ENCODE data around the gene ATP2A3.

DNA sequence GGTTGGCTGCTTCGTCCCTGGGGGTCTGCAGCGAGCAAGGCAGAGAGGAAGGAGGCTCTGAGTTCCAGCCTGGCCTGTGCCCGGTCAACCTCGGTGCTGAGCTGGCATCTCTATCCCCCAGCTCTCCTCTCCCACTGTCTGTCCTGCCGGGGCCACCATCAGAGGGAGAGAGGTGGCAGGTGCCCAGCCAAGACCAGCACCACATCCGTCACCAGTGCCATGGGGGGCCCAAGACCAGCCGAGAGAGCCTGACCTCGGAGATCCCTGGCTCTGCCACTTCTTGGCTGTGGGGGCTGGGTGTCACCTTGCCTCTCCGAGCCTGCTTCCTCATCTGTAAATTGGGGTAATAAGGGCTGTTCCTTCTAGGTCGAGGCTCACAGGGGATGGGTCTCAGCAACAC lies 47.4 kb downstream of the ATP2A3 start:
- TF ChIP-seq, protein P1, sequence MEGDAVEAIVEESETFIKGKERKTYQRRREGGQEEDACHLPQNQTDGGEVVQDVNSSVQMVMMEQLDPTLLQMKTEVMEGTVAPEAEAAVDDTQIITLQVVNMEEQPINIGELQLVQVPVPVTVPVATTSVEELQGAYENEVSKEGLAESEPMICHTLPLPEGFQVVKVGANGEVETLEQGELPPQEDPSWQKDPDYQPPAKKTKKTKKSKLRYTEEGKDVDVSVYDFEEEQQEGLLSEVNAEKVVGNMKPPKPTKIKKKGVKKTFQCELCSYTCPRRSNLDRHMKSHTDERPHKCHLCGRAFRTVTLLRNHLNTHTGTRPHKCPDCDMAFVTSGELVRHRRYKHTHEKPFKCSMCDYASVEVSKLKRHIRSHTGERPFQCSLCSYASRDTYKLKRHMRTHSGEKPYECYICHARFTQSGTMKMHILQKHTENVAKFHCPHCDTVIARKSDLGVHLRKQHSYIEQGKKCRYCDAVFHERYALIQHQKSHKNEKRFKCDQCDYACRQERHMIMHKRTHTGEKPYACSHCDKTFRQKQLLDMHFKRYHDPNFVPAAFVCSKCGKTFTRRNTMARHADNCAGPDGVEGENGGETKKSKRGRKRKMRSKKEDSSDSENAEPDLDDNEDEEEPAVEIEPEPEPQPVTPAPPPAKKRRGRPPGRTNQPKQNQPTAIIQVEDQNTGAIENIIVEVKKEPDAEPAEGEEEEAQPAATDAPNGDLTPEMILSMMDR (IDR thresholded peaks at IDR 0.05; ENCODE audit: insufficient read depth, low read depth, low read length): no peak
- TF ChIP-seq EZH2 (IDR thresholded peaks at IDR 0.05; ENCODE audit: insufficient read depth, low read length): no peak

Data from astrocyte (in vitro differentiated cells and primary cell).